HG02759 (cell line): ENCODE measurements around the gene HDAC3.
"Not testable (repeated sequence)": the region's sequence is repeated elsewhere in the genome, so short reads cannot be mapped to it uniquely, and the experiment has no call there.

Experiments
- ATAC-seq: cut with Tn5 transposase; IDR thresholded peaks from one replicate; pipeline ENCODE4 v1.9.1; 2021; ENCODE audit warnings: mild to moderate bottlenecking, moderate library complexity; ENCODE audit not compliant: unreplicated experiment

Gene HDAC3

GRCh38 chr5:141636106-141636412 lies 590 bp downstream of the HDAC3 start:
- ATAC-seq, result no peak

- ATAC-seq, result no peak
Observed at GRCh38 chr5:141635646-141636045, 1.0 kb downstream of the HDAC3 start.

- no peak for ATAC-seq
Observed at GRCh38 chr5:141634720-141635119, 1.9 kb downstream of the HDAC3 start.

GRCh38 chr5:141633871-141634561 lies 2.6 kb downstream of the HDAC3 start:
- ATAC-seq, result peak; percentile 70

DNA sequence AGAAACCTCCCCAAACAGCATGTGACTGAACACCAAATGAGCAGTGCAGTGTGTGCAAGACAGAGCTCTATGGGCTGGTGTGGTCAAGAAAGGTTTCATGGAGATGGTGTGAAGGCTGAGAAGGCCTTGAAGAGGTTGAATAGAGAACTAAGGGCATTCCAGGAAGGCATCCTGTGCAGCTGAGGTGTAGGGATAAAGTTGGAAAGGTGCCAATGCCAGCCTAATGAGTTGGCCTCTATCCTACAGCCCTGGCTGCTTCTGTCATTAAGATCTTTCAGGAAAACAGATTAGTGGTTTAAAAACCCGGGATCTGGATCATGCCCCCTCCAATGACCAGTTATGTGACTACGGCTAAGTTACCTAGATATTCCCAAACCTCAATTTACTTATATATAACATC lies 4.0 kb downstream of the HDAC3 start:
- ATAC-seq, result no peak

DNA sequence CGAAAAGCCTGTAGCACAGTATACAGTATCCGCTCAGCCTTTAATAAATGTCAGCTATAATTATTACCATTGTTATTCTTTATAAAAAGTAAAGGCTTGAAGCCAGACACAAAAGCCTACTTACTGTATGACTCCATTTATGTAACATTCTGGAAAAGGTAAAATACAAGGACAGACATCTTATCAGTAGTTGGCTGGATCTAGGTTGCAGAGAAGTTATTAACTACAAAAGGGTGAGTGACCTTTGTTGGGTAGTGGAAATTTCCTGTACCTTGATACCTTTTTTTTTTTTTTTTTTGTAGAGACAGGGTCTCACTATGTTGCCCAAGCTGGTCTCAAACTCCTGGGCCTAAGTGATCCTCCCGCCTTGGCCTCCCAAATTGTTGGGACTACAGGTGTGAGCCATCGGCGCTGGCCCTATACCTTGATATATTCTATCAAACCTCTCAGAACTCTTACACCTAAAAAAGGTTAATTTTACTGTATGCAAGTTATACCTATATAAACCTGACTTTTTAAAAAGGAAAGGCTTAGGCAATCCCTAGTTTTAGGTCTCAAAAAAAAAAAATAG lies 6.0 kb downstream of the HDAC3 start:
- ATAC-seq, result no peak

DNA sequence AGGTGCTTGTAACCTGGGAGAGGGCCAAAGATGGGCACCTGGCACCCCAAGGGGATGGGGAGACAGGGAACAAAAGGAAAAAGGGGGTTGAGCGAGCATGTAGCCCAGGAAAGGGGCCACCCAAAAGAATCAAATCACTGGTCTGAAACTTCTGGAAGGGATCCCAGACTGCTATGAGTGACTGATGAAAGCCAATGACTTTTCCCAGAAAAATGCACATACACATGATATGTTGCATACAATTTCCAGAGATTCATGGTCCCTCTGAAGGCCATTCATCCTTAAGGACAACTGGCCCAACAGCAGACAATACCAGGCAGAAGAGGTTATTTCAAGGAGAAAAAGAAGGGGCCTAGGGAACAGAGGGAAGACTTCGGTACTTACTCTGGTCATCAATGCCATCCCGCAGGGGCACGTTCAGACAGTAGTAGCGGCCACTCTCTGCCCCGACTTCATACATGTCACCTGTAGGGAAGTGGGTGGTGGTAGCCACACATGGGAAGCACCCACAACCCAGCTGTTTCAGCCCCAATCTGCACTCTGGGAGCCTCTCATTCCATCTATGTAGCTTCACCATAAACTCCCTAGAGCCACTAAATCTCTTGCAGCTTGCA lies 8.4 kb downstream of the HDAC3 start:
- ATAC-seq, result no peak

- ATAC-seq, result no peak
Observed at GRCh38 chr5:141623611-141624010, 13.0 kb downstream of the HDAC3 start.

DNA sequence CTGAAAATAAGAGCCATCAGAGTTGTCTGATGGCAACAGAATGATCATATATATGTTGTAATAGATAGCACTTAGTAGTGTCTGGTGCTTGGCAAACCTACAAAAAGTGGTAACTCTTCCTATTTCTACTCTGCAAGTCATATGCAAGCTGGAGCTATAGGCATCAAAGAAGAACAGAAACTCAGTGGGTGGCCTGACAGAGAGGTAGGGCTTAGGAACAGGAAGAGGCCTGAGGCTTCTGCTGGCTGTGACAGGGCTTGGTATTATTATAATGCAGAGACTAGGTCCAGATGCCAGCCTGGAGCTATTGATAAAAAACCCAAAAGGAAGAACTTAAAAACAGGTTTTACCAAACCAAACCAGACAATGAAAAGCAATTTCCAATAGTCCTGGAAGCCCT lies 13.5 kb downstream of the HDAC3 start:
- ATAC-seq, result peak; percentile 47

DNA sequence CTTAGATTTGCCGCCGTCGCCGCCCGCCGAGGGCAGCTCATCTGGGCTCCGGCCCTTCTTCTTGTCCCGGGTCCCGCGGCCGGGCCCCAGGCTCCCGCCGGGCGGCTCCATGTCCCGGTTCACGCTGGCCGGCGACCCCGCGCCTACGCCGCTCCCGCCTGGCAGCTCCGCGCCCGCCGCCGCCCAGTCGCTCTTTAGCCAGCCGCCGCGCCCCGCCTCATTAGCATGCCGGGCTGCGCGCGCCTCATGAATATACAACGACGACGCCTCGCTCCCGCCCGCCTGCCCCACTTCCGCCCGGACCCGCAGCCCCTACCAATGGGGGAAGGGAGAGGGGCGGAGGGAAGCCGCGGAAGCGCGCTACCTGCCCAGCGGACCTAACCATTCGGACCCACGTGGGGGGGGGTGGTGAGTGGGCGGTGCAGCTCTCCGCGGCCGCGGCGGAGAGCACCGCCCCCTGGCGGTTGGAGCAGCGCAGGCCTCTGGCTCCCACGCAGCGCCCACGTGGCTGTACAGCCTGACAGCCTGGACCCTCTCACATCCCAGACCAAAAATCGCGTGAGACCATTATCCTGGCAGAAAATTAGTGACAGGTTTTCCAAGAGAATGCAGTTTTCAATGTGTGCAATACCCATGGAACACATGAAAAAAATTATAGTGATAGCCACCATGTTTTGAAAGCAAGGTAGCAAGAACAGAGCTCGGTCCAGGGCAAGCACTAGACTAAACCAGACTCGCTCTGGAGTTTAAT lies 17.7 kb downstream of the HDAC3 start, which contains the start of gene DIAPH1:
Gene DIAPH1 (minus strand): TSS at position 197 of the 751 bp plus-strand sequence. CDS start 86 bp downstream, at position 111.
- peak; percentile 86 for ATAC-seq

GRCh38 chr5:141618030-141618803 lies 18.4 kb downstream of the HDAC3 start:
- peak; percentile 30 for ATAC-seq

- no peak for ATAC-seq
Observed at GRCh38 chr5:141617682-141618029, 19.0 kb downstream of the HDAC3 start.

DNA sequence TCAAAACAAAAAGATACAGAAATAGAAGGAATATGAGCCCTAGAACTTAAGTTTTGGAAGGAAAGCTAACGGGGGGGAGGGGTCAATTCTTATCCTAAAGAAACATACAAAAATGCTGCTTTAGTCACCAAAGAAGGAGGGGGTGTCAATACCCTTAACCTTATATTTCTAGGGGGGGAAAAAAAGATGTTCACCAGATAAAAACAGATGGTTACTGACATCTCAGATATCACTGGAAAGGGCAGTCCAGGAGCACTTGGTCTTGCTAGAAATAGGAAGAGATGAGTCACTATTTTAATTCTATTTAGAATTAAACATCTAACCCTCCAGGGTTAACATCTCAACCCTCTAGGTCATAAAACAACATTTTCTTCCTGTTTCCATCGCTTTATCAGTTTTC lies 19.5 kb downstream of the HDAC3 start:
- no peak for ATAC-seq

DNA sequence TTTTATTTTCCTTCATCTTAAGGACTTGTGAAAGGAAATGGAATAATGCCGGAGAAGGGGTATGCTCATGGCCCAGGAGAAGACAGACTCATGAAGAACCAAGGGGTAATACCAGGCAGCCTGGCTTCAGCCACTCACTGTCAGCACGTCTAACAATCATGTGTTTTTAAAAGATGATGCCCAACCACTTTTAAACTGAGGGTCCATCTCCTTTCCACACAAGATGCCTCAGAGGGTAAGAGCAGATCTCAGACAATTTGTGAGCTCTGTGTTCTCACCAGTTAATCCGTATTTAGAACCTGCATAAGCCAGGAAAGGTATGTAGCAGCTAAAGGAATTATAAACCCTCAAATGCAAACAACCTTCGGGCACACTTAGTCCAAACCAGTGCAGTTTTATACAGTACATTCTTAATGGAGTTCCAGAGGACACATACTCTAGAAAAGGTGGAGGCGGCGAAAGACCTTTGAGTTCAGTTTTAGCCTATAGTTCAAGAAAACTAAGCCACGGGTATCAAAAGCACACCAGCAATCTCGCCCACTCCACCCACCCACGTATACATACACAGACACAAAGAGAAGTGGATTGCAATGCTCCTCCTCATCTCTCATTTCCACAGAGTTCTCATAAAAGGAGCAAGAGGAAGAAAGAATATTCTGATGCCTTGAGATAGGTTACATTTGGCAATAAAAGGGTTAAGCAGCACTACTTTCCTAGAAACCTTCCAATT lies 20.5 kb downstream of the HDAC3 start:
- ATAC-seq, result no peak

DNA sequence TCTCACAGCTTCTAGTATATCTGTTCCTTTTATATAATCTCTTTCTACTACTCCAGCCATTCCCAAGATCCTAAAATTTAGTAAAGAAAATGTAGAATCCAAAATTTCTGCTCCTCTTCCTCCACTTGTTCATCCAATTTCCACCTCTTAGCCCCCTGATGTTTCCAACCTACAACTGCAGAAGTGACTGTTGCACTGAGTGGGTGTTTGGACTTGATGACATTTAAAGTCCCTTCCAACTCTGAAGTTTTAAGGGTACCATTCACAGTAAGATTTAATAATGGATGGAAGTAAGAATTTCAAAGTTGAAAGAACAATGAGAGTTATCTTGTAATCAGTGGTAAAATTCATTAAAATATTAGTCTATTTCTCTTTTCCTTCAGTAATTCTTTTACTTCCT lies 23.3 kb downstream of the HDAC3 start:
- ATAC-seq, result no peak

GRCh38 chr5:141611289-141611688 lies 25.4 kb downstream of the HDAC3 start:
- no peak for ATAC-seq

DNA sequence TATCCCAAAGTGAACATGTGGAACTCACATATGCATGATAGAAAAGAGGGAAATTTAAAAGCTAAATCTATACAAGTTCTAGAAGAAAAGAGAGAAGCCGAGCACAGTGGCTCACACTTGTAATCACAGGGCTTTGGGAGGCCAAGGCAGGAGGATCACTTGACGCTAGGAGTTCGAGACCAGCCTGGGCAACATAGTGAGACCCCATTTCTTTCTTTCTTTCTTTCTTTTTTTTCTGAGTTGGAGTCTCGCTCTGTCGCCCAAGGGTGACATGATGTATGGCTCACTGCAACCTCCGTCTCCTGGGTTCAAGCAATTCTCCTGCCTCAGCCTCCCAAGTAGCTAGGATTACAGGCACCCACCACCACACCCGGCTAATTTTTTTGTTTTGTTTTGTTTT lies 26.7 kb downstream of the HDAC3 start:
- ATAC-seq, result not testable (repeated sequence)

DNA sequence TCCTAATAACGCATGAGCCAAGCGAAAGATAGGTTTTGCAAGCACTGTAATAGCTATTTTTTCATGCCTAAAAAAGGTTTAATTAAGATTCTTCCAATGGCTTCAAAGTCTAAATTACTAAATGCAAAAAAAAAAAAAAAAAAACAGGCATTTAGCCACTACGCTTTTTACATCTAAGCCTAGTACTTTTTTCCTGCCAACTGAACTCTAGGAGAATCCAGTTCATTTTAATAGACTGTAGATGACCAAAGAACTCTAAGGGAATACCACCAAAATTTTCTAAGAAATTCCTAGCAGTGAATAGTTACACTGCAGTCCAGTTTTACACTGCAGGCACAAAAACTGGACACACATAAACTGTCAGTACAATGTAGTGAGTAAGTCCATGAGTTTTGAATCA lies 27.6 kb downstream of the HDAC3 start:
- ATAC-seq, result no peak

DNA sequence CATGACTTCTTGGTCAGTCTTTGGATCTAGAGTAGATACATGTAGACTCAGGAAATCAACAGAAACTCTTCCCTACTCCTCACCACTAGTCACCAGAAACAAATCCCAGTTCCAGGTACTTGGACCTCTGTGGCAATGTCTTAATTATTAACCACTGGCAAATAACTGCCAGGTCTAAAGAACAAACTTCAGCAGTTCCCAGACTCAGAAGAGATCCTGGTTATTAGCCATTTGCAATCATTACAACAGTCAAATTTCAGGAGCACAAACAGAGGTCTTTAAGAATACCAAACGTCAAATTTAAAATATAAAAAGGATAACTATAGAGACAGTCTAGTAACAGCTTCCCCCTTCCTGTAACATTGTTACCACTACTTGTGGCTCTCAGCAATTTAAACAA lies 28.1 kb downstream of the HDAC3 start:
- no peak for ATAC-seq

DNA sequence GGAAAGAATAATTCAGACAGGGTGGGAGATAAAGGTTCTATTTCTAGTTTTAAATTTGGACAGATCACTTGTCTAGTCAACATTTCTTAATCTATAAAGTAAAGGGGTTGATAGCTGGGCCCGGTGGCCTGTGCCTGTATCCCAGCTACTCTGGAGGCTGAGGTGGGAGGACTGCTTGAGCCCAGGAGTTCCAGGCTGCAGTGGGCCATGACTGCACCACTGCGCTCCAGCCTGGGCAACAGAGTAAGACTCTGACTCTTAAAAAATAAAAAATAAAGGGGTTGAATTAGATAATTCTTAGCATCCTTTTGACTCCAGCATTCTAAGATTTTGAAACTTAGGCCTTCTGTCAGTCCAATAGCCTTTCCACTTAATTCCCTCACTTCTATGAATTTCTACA lies 28.6 kb downstream of the HDAC3 start:
- no peak for ATAC-seq
